ENCODE results near the gene GPR31.
"Not testable (repeated sequence)": the region's sequence is repeated elsewhere in the genome, so short reads cannot be mapped to it uniquely, and the experiment has no call there.

DNA sequence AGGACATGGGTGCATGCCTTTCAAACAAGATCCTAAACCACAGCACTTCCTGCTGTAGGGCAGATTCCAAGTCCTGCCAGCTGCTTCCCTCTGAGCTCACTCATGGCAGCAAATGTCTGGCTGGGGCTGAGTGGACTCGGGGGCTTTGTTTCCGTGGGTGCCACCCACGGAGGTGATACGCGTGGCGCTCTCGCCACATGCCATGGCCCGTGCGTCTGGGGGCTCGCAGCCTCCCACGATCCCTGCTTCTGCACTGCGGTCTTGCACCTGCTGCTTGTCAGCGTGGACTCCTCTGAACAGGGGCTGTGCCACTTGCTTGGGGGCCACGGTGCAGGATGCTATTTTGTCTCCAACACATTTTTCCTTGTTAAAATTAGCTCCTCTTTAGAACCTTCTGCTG, 19.5 kb upstream of the GPR31 start:
- TF ChIP-seq, protein P1, sequence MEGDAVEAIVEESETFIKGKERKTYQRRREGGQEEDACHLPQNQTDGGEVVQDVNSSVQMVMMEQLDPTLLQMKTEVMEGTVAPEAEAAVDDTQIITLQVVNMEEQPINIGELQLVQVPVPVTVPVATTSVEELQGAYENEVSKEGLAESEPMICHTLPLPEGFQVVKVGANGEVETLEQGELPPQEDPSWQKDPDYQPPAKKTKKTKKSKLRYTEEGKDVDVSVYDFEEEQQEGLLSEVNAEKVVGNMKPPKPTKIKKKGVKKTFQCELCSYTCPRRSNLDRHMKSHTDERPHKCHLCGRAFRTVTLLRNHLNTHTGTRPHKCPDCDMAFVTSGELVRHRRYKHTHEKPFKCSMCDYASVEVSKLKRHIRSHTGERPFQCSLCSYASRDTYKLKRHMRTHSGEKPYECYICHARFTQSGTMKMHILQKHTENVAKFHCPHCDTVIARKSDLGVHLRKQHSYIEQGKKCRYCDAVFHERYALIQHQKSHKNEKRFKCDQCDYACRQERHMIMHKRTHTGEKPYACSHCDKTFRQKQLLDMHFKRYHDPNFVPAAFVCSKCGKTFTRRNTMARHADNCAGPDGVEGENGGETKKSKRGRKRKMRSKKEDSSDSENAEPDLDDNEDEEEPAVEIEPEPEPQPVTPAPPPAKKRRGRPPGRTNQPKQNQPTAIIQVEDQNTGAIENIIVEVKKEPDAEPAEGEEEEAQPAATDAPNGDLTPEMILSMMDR (conservative IDR thresholded peaks at IDR 0.05), result not testable (repeated sequence)
- not testable (repeated sequence) for TF ChIP-seq EZH2 (IDR thresholded peaks at IDR 0.05; ENCODE audit: low read depth)
